Measurements from ENCODE around the gene CARD9. TPM values are rescaled to one million over a fixed set of nuclear protein-coding genes. Genes with fewer than 3 reads are reported as not detected.
"Not testable (repeated sequence)": the region's sequence is repeated elsewhere in the genome, so short reads cannot be mapped to it uniquely, and the experiment has no call there.

CARD9 gene
- total and polyA plus RNA-seq, 4 donors = 2.3 to 3.4 (median 2.9) TPM

DNA sequence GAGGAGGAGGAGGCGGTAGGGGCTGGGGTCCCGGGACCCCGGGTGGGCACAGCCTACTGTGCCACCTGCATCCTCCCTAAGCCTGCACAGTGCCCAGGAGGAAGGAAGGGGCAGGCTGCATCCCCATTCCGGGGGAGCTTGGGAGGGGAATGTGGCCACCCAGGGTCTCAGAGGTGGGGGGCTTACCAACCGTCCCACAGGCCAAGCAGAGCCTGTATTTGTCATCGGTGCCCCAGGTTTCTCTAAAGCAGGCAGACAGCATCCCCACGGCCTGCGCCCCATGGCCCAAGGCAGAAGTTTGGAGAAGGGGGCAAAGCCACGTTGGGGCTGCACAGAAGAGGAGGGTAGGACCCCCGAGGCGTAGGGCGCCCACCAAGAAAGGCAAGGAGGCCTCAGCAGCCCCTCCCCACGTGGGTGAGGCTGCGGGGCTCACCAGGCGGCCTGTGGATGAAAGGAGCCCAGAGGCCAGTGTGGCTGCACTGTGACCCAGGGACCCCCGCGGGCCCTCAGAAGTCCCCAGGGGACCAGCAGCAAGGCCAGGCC lies 46.6 kb downstream of the CARD9 start:
- Histone ChIP-seq H3K36me3 (ENCODE audit: control insufficient read depth, insufficient read depth, low read length) (peaks cover 37% of the 10 kb centered on the region), H3K9me3 (ENCODE audit: control insufficient read depth, insufficient read depth, low read length) (no peaks in the 10 kb centered on the region), H3K27ac (ENCODE audit: low read depth, low read length) (peak overlapping the region; percentile 84), H3K4me1 (ENCODE audit: control insufficient read depth, insufficient read depth, low read length) (peaks cover 82% of the 10 kb centered on the region), H3K27me3 (ENCODE audit: control insufficient read depth, insufficient read depth, low read length) (no peaks in the 10 kb centered on the region), H3K4me3 (ENCODE audit: low read depth, low read length) (peak overlapping the region; percentile 31)
- 40% methylated on average over 11 of the region's 17 CpGs for WGBS (ENCODE audit: insufficient coverage)
- DNase-seq (ENCODE audit: low read depth in 4 of 6, low spot score in 6 of 6) = no peak

DNA sequence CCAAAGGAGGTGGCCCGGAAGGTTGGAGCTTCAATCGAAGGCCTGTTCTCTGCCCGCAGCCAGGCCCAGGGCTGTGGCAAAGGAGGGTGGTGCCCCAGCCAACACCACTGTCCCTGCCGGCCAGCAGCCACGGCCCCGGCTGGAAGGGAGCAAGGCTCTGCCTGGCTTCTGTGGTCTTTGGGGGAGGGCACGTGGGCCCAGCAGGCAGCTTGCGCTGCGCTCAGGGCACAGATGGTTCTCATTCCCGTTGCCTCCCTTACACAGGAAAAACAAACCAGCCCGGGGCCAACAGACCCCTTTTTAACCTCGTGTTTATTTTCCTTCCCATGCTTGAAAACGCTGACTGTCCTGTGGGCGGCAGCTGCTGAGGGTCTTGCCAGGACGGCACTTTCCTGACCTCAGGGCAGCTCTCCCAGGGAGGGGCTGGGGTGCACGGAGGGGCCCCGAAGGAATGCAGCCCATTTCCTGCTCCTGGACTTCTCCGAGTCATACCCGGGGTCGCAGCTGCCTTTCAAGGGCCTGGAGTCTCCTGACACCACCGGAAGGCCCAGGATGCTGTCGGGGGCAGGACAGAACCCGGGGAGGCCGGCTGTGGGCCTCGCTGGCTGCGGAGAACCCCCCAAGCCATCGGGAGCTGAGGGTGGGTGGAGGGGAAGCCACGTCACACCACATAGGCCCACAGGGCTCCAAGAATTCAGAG lies 47.3 kb downstream of the CARD9 start:
- Histone ChIP-seq H3K36me3 (ENCODE audit: control insufficient read depth, insufficient read depth, low read length) (peaks cover 31% of the 10 kb centered on the region), H3K9me3 (ENCODE audit: control insufficient read depth, insufficient read depth, low read length) (no peaks in the 10 kb centered on the region), H3K27ac (ENCODE audit: low read depth, low read length) (peak overlapping the region; percentile 84), H3K4me3 (ENCODE audit: low read depth, low read length) (peak overlapping the region; percentile 31), H3K4me1 (ENCODE audit: control insufficient read depth, insufficient read depth, low read length) (peaks cover 77% of the 10 kb centered on the region), H3K27me3 (ENCODE audit: control insufficient read depth, insufficient read depth, low read length) (no peaks in the 10 kb centered on the region)
- WGBS (ENCODE audit: insufficient coverage) = 43% methylated on average over 24 of the region's 28 CpGs
- peak in 2 of 6 donors; percentile 42 to 80 for DNase-seq (ENCODE audit: low read depth in 4 of 6, low spot score in 6 of 6)

DNA sequence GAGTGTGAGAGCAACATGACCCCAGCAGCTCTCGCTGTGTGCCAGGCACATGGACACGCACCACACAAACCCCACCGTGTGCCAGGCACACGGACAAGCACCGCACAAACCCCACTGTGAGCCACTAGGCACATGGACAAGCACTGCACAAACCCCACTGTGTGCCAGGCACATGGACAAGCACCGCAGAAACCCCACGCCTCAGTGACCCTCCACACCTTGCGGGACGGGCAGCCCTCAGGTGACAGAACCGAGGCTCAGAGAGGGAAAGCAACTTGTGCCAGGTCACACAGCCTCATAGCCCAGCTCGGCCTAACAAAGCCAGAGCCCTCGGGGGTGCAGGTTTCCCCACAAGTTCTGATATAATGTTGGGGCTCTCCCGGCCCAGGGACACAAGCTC lies 48.1 kb downstream of the CARD9 start:
- no peak for DNase-seq (ENCODE audit: low read depth in 4 of 6, low spot score in 6 of 6)
- peaks cover 69% of the 10 kb centered on the region for H3K4me1 ChIP-seq (ENCODE audit: control insufficient read depth, insufficient read depth, low read length)
- H3K36me3 ChIP-seq (ENCODE audit: control insufficient read depth, insufficient read depth, low read length) = peaks cover 23% of the 10 kb centered on the region
- no peaks in the 10 kb centered on the region for H3K9me3 ChIP-seq (ENCODE audit: control insufficient read depth, insufficient read depth, low read length)
- H3K4me3 ChIP-seq (ENCODE audit: low read depth, low read length) = no peak overlapping the region
- H3K27me3 ChIP-seq (ENCODE audit: control insufficient read depth, insufficient read depth, low read length) = no peaks in the 10 kb centered on the region
- peak overlapping the region; percentile 84 for H3K27ac ChIP-seq (ENCODE audit: low read depth, low read length)
- WGBS (ENCODE audit: insufficient coverage) = 92% methylated on average over 13 of the region's 13 CpGs

- H3K36me3 ChIP-seq (ENCODE audit: control insufficient read depth, insufficient read depth, low read length) = peaks cover 16% of the 10 kb centered on the region
- 60% methylated on average over 21 of the region's 24 CpGs for WGBS (ENCODE audit: insufficient coverage)
- no peaks in the 10 kb centered on the region for H3K9me3 ChIP-seq (ENCODE audit: control insufficient read depth, insufficient read depth, low read length)
- H3K27me3 ChIP-seq (ENCODE audit: control insufficient read depth, insufficient read depth, low read length) = no peaks in the 10 kb centered on the region
- no peak for DNase-seq (ENCODE audit: low read depth in 4 of 6, low spot score in 6 of 6)
- H3K4me1 ChIP-seq (ENCODE audit: control insufficient read depth, insufficient read depth, low read length) = peaks cover 62% of the 10 kb centered on the region
- peak overlapping the region; percentile 16 for H3K27ac ChIP-seq (ENCODE audit: low read depth, low read length)
- H3K4me3 ChIP-seq (ENCODE audit: low read depth, low read length) = no peak overlapping the region
These were observed 48.8 kb downstream of the CARD9 start for GRCh38 chr9:136324501-136325300.

- 89% methylated on average over 17 of the region's 17 CpGs for WGBS (ENCODE audit: insufficient coverage)
- no peaks in the 10 kb centered on the region for H3K27me3 ChIP-seq (ENCODE audit: control insufficient read depth, insufficient read depth, low read length)
- no peak for DNase-seq (ENCODE audit: low read depth in 4 of 6, low spot score in 6 of 6)
- H3K9me3 ChIP-seq (ENCODE audit: control insufficient read depth, insufficient read depth, low read length) = no peaks in the 10 kb centered on the region
- H3K36me3 ChIP-seq (ENCODE audit: control insufficient read depth, insufficient read depth, low read length) = peaks cover 4% of the 10 kb centered on the region
- H3K27ac ChIP-seq (ENCODE audit: low read depth, low read length) = no peak overlapping the region
- H3K4me3 ChIP-seq (ENCODE audit: low read depth, low read length) = no peak overlapping the region
- peaks cover 49% of the 10 kb centered on the region for H3K4me1 ChIP-seq (ENCODE audit: control insufficient read depth, insufficient read depth, low read length)
These were observed 50.1 kb downstream of the CARD9 start for GRCh38 chr9:136323371-136323789.

GRCh38 chr9:136322756-136323330 lies 50.6 kb downstream of the CARD9 start:
- Histone ChIP-seq H3K4me1 (ENCODE audit: control insufficient read depth, insufficient read depth, low read length) (peaks cover 44% of the 10 kb centered on the region), H3K27me3 (ENCODE audit: control insufficient read depth, insufficient read depth, low read length) (no peaks in the 10 kb centered on the region), H3K36me3 (ENCODE audit: control insufficient read depth, insufficient read depth, low read length) (no peaks in the 10 kb centered on the region), H3K9me3 (ENCODE audit: control insufficient read depth, insufficient read depth, low read length) (no peaks in the 10 kb centered on the region), H3K4me3 (ENCODE audit: low read depth, low read length) (no peak overlapping the region), H3K27ac (ENCODE audit: low read depth, low read length) (no peak overlapping the region)
- DNase-seq (ENCODE audit: low read depth in 4 of 6, low spot score in 6 of 6) = no peak
- 78% methylated on average over 19 of the region's 23 CpGs for WGBS (ENCODE audit: insufficient coverage)

- Histone ChIP-seq H3K36me3 (ENCODE audit: control insufficient read depth, insufficient read depth, low read length) (no peaks in the 10 kb centered on the region), H3K27ac (ENCODE audit: low read depth, low read length) (no peak overlapping the region), H3K4me1 (ENCODE audit: control insufficient read depth, insufficient read depth, low read length) (peaks cover 37% of the 10 kb centered on the region), H3K9me3 (ENCODE audit: control insufficient read depth, insufficient read depth, low read length) (no peaks in the 10 kb centered on the region), H3K27me3 (ENCODE audit: control insufficient read depth, insufficient read depth, low read length) (no peaks in the 10 kb centered on the region), H3K4me3 (ENCODE audit: low read depth, low read length) (no peak overlapping the region)
- 89% methylated on average over 19 of the region's 19 CpGs for WGBS (ENCODE audit: insufficient coverage)
- no peak for DNase-seq (ENCODE audit: low read depth in 4 of 6, low spot score in 6 of 6)
These were observed 51.9 kb downstream of the CARD9 start for GRCh38 chr9:136321561-136321960.

GRCh38 chr9:136320972-136321371 lies 52.5 kb downstream of the CARD9 start:
- not testable (repeated sequence) for H3K36me3 ChIP-seq (ENCODE audit: control insufficient read depth, insufficient read depth, low read length); H3K27ac ChIP-seq (ENCODE audit: low read depth, low read length); DNase-seq (ENCODE audit: low read depth in 4 of 6, low spot score in 6 of 6); H3K4me3 ChIP-seq (ENCODE audit: low read depth, low read length); H3K27me3 ChIP-seq (ENCODE audit: control insufficient read depth, insufficient read depth, low read length); H3K9me3 ChIP-seq (ENCODE audit: control insufficient read depth, insufficient read depth, low read length)
- peaks cover 31% of the 10 kb centered on the region for H3K4me1 ChIP-seq (ENCODE audit: control insufficient read depth, insufficient read depth, low read length)

GRCh38 chr9:136319955-136320354 lies 53.5 kb downstream of the CARD9 start:
- not testable (repeated sequence) for H3K4me3 ChIP-seq (ENCODE audit: low read depth, low read length); H3K27me3 ChIP-seq (ENCODE audit: control insufficient read depth, insufficient read depth, low read length); DNase-seq (ENCODE audit: low read depth in 4 of 6, low spot score in 6 of 6); H3K9me3 ChIP-seq (ENCODE audit: control insufficient read depth, insufficient read depth, low read length); H3K27ac ChIP-seq (ENCODE audit: low read depth, low read length); H3K36me3 ChIP-seq (ENCODE audit: control insufficient read depth, insufficient read depth, low read length)
- peaks cover 21% of the 10 kb centered on the region for H3K4me1 ChIP-seq (ENCODE audit: control insufficient read depth, insufficient read depth, low read length)
- no CpG with 5 or more reads among the region's 3 CpGs for WGBS (ENCODE audit: insufficient coverage)

All from spinal cord (tissue), 10 donors.